Ectodermal cell (in vitro differentiated cells): ENCODE results near the gene PROZ.

ENCODE experiments used
- H3K27ac ChIP-seq: 2 replicates; pipeline ENCODE4 v1.7.0; 2013; ENCODE audit warnings: mild to moderate bottlenecking, low read depth, low read length; ENCODE audit not compliant: insufficient read depth, poor library complexity, severe bottlenecking
- H3K27me3 ChIP-seq: 2 replicates; pipeline ENCODE4 v1.7.0; 2013; ENCODE audit warnings: mild to moderate bottlenecking, low read length; ENCODE audit not compliant: insufficient read depth, control insufficient read depth, poor library complexity, severe bottlenecking
- H3K36me3 ChIP-seq: one replicate; pipeline ENCODE4 v1.7.0; 2013; ENCODE audit warnings: low read length; ENCODE audit not compliant: control insufficient read depth, insufficient read depth
- H3K4me1 ChIP-seq: one replicate; pipeline ENCODE4 v1.7.0; 2013; ENCODE audit warnings: low read length; ENCODE audit not compliant: control insufficient read depth, insufficient read depth
- H3K4me3 ChIP-seq: 2 replicates; pipeline ENCODE4 v1.7.0; 2013; ENCODE audit warnings: low read depth, low read length, control low read depth; ENCODE audit not compliant: insufficient read depth
- H3K9me3 ChIP-seq: 2 replicates; pipeline ENCODE4 v1.7.0; 2013; ENCODE audit warnings: mild to moderate bottlenecking, low read length, moderate library complexity; ENCODE audit not compliant: control insufficient read depth
- WGBS, 2 experiments: methylation state at CpG; one replicate each; pipeline ENCODE4 v1.1.7; 2013; ENCODE audit warnings: missing lambda C conversion rate in 2 of 2; 5-methylcytosine and 5-hydroxymethylcytosine counted together

The PROZ gene

DNA sequence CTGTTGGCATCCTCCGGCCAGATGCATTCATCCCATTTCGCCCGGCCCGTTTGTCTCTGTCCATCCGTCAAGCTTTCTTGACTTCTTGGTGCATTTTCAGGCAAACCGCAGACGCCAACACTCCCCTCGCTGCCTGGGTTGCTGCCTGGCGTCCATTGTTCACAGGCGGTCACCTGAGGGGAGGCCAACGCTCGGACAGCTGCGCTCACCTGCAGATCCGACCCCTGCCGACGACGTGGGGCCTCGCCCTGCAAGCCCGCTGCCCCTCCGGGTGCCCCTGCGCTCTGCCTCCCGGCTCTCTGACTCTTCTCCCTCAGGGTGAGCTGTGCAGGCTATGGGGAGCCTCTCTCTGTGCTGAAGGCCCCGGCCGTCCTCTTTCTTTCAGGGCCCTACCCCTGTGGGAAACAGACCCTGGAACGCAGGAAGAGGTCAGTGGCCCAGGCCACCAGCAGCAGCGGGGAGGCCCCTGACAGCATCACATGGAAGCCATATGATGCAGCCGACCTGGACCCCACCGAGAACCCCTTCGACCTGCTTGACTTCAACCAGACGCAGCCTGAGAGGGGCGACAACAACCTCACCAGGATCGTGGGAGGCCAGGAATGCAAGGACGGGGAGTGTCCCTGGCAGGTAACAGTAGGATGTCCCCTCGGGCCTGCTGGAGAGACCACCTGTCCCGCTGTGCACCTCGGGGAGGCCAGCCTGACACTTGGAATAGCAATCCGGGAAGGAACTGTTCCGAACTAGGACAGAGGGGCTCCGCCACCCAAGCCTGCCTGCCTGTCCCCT is 14.8 kb upstream of the PROZ start:
- 90 to 91% methylated on average over 39 of the region's 39 CpGs for WGBS, 2 experiments

DNA sequence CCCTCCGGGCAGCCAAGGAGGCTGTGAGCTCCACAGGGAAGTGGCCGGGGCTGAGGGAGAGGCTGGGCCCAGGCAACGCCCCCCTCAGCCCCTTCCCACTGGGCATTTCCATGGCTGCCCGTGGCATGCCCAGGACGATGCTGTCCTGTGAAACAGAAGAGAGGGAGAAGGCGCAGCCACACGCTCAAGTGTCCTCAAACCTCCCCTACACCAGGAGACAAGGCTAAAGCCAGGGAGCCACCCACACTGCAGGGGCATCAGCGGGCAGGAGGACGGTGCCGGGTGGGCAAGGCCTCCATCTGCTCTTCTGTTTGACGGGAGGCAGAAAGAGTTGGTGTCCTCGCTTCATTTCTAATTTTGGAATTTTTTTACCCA is 14.2 kb upstream of the PROZ start:
- Histone ChIP-seq H3K4me1 (peaks cover 5% of the 10 kb centered on the region), H3K4me3 (no peak overlapping the region), H3K9me3 (no peaks in the 10 kb centered on the region), H3K27ac (no peak overlapping the region), H3K27me3 (no peaks in the 10 kb centered on the region), H3K36me3 (no peaks in the 10 kb centered on the region)
- 89 to 93% methylated on average over 12 of the region's 12 CpGs for WGBS, 2 experiments

More for the DNA sequence above, 14.8 kb upstream of the PROZ start:
- no peaks in the 10 kb centered on the region for H3K9me3 ChIP-seq
- H3K4me1 ChIP-seq, result peaks cover 5% of the 10 kb centered on the region
- H3K27ac ChIP-seq, result no peak overlapping the region
- H3K4me3 ChIP-seq, result no peak overlapping the region
- no peaks in the 10 kb centered on the region for H3K27me3 ChIP-seq
- no peaks in the 10 kb centered on the region for H3K36me3 ChIP-seq

- Histone ChIP-seq H3K4me3 (no peak overlapping the region), H3K4me1 (peaks cover 5% of the 10 kb centered on the region), H3K9me3 (no peaks in the 10 kb centered on the region), H3K27me3 (no peaks in the 10 kb centered on the region), H3K36me3 (no peaks in the 10 kb centered on the region), H3K27ac (no peak overlapping the region)
- WGBS, 2 experiments, result 93 to 94% methylated on average over 12 of the region's 12 CpGs
Measured at GRCh38 chr13:113145496-113145895, 13.0 kb upstream of the PROZ start.

- Histone ChIP-seq H3K27me3 (peaks cover 2% of the 10 kb centered on the region), H3K4me1 (peaks cover 5% of the 10 kb centered on the region), H3K4me3 (no peak overlapping the region), H3K9me3 (no peaks in the 10 kb centered on the region), H3K36me3 (no peaks in the 10 kb centered on the region), H3K27ac (no peak overlapping the region)
- 93% methylated on average over 14 to 15 of the region's 15 CpGs for WGBS, 2 experiments
Measured at GRCh38 chr13:113145911-113146598, 12.4 kb upstream of the PROZ start.

- no peaks in the 10 kb centered on the region for H3K9me3 ChIP-seq
- peaks cover 5% of the 10 kb centered on the region for H3K4me1 ChIP-seq
- 91 to 92% methylated on average over 9 of the region's 9 CpGs for WGBS, 2 experiments
- H3K27ac ChIP-seq, result no peak overlapping the region
- H3K27me3 ChIP-seq, result peaks cover 8% of the 10 kb centered on the region
- H3K36me3 ChIP-seq, result no peaks in the 10 kb centered on the region
- no peak overlapping the region for H3K4me3 ChIP-seq
Measured at GRCh38 chr13:113146750-113147149, 11.7 kb upstream of the PROZ start.

DNA sequence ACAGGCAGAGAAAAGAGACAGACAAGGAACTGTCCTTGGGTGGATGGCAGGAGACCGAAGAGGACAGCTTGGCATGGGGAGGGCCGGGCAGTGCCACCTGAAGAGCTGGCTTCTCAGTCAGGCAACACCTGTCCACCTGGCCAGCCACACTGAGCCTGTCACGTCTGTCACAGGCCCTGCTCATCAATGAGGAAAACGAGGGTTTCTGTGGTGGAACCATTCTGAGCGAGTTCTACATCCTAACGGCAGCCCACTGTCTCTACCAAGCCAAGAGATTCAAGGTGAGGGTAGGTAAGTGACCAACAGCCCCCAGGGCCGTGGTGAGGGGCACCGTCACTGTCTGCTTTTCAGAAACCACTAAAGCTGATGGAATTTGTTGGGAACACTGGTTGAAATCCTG is 11.2 kb upstream of the PROZ start:
- Histone ChIP-seq H3K4me3 (no peak overlapping the region), H3K9me3 (no peaks in the 10 kb centered on the region), H3K4me1 (peaks cover 5% of the 10 kb centered on the region), H3K27me3 (peaks cover 13% of the 10 kb centered on the region), H3K36me3 (no peaks in the 10 kb centered on the region), H3K27ac (no peak overlapping the region)
- WGBS, 2 experiments, result 91 to 94% methylated on average over 8 of the region's 8 CpGs

DNA sequence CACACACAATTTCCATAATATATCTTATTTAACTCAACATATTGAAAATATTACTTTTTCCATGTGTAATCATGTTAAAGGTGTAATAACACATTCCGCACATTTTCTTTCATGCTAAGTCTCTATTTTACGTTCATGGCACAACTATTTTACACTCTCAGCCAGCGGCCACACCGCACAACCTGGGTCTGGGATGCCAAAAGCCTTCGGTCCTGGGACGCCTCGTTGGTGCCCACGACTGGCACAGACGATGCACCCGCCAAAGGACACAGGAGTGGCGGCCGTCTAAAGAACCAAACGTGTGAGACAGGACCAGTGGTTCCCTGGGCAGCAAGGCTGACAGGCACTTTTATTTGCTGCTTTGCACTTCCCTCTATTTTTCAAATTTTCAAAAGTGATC is 10.0 kb upstream of the PROZ start:
- no peak overlapping the region for H3K4me3 ChIP-seq
- H3K9me3 ChIP-seq, result no peaks in the 10 kb centered on the region
- no peaks in the 10 kb centered on the region for H3K36me3 ChIP-seq
- peaks cover 25% of the 10 kb centered on the region for H3K27me3 ChIP-seq
- 93 to 94% methylated on average over 13 of the region's 13 CpGs for WGBS, 2 experiments
- peaks cover 12% of the 10 kb centered on the region for H3K4me1 ChIP-seq
- no peak overlapping the region for H3K27ac ChIP-seq

- H3K9me3 ChIP-seq, result no peaks in the 10 kb centered on the region
- WGBS, 2 experiments, result 95% methylated on average over 38 of the region's 38 CpGs
- no peak overlapping the region for H3K27ac ChIP-seq
- H3K4me1 ChIP-seq, result peaks cover 11% of the 10 kb centered on the region
- no peaks in the 10 kb centered on the region for H3K36me3 ChIP-seq
- peaks cover 28% of the 10 kb centered on the region for H3K27me3 ChIP-seq
- no peak overlapping the region for H3K4me3 ChIP-seq
Measured at GRCh38 chr13:113148940-113149503, 9.4 kb upstream of the PROZ start.

DNA sequence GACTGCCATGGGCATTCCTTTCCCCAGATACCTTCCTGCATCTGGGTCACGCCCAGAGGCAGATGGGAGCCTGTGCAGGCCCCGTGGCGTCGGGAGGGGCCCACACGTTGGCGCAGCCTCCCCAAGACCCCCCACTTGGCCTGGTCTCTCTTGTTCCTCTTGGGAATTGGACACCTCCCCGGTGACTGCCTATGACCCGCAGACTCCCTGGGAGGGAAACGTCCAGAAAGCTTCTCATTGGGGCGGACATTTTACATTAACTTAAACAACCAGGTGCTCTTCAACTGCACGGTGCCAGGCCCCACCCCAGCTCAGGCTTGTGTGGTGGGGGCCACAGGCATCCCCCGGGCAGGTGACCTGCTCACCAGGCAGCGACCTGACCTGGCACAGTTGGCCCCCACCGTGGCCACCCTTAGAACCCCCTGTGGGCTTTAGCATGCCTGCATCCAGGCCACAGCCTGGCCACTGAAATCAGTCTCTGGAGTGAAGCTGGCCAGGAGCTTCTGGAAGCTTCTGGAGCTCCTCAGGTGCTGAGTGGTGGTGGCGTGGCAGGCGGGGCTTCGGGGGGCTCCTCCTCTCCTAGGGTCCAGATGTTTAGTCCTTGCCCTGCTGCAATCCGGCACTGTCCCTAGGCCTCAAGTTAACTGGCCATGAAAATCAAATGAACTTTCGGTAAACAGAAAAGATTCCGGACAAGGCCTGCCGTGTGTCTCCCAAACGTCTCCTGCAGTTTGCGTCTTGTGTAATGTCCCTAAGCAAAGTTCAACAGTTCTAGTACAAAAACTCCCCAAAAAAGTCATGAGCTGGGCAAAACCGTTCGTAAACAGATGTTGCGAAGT is 8.5 kb upstream of the PROZ start:
- Histone ChIP-seq H3K27ac (no peak overlapping the region), H3K9me3 (no peaks in the 10 kb centered on the region), H3K27me3 (peaks cover 28% of the 10 kb centered on the region), H3K36me3 (no peaks in the 10 kb centered on the region), H3K4me3 (no peak overlapping the region), H3K4me1 (peaks cover 10% of the 10 kb centered on the region)
- 95 to 96% methylated on average over 26 of the region's 26 CpGs for WGBS, 2 experiments
